HS-5 (cell line): ENCODE results near the gene GJA10.

ENCODE experiments used
- DNase-seq: peaks from one replicate; pipeline ENCODE4 v3.0.0-alpha.2; 2012; ENCODE audit warnings: low read depth

The GJA10 gene

GRCh38 chr6:89917216-89917615 lies 22.9 kb downstream of the GJA10 start:
- no peak for DNase-seq

- DNase-seq = no peak
Observed at GRCh38 chr6:89917801-89918366, 23.6 kb downstream of the GJA10 start.

GRCh38 chr6:89921197-89921596 lies 26.9 kb downstream of the GJA10 start:
- no peak for DNase-seq

DNA sequence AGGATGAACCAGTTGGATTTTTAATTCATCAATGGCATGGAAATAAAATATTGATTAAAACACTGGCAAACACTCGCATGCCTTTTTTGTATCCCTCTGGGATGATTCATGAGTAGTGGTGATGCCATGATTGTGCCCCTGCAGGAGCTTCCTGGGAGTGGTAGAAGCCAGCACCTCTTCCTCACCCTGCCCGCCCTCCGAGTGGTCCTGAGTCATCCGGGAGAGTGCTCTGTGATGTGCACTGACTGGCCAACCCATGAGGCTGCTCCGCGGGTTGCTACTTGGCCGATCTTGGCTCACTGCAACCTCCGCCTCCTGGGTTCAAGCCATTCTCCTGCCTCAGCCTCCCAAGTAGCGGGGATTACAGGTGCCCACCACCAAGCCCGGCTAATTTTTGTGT lies 27.4 kb downstream of the GJA10 start:
- DNase-seq = no peak

DNA sequence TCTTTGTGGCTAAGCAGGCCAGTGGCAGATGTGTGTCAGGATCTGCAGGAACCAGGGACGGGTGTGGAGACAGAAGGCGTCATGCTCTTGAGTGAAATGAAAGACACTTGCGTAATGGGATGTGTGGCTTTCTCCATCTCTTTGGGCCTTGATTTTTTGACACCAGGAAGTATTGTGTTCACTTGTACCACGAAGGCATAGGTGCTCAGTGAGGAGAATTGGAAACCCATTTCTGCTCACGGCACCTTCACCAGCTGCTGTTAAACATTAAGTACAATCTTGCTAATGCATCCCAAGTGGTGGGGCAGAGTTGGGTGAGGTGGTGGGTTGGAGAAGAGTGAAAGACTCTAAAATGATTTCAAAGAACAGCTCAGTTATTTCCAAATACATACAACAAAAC lies 30.0 kb downstream of the GJA10 start:
- DNase-seq = no peak

GRCh38 chr6:89925826-89926225 lies 31.6 kb downstream of the GJA10 start:
- DNase-seq = peak; percentile 32

DNA sequence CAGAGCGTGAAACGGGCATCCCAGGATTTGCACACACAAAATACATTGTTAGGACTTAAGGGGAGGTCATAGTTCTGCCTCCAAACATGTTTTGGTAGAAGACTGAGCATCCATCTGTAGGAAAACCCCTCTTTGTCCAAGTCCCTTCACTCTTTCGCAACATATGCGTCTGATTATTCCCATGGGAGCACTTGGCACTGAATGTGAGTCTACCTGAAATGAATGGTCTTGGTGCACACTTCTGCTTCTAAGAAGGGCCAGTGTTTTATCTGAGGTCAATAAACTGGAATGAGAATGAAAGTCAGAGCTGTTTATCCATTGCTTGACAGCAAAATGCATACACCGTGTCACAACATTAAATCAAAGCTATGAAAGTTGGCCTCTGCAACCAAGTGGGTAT lies 33.0 kb downstream of the GJA10 start:
- DNase-seq = no peak

DNA sequence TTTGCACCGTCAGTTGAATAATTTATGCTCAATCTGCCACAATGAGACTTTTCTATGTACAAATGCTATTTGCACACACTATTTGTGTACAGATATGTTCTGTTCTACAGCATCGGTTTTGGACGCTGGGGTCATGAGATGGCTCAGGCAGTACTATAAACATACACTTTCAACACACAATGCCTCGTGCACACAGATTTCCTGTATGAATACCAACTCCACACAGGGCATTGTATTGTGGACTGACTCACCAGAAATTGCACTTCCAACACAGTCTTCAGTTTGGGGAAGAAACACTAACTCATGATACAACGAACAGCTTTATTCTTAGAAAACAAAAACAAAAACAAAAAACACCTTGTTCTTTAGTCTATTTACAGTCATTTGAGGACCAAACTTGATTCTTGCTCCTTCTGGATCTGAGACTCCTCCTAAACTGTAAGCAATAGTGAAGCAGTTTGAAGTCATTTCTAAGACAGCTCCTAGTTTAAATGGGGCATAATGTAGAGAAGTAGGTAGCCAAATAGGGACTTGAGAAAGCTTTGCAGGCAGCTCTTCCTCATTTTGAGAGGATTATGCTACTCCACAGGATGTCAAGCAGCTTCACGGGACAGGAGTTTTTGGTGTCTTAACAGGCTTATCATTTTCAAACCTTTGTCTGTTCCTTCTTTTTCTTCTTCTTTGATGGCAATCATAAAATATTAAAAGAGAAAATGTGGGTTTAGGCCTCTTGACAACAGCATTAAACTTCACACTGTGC lies 33.7 kb downstream of the GJA10 start:
- DNase-seq = peak; percentile 26

GRCh38 chr6:89928604-89929003 lies 34.3 kb downstream of the GJA10 start:
- DNase-seq = no peak

DNA sequence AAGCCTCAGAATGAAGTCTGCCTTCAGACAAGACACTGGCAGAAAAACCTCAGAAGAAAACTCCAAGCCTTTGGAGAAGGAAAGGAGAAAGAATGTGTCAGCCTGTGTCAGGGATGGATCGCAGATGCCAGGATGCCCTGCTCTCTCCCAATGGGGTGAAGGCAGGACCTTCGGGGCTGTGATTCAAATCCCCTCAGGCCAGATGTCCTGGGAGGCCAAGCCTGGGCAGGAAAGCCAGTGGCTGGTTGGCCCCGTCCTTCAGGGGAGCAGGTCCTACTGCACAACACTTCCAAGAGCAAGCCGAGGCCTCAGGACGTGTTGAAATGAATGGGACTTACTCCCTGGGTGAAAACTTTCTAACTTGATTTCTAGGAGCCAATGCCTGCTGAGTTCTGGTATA lies 36.5 kb downstream of the GJA10 start:
- no peak for DNase-seq

DNA sequence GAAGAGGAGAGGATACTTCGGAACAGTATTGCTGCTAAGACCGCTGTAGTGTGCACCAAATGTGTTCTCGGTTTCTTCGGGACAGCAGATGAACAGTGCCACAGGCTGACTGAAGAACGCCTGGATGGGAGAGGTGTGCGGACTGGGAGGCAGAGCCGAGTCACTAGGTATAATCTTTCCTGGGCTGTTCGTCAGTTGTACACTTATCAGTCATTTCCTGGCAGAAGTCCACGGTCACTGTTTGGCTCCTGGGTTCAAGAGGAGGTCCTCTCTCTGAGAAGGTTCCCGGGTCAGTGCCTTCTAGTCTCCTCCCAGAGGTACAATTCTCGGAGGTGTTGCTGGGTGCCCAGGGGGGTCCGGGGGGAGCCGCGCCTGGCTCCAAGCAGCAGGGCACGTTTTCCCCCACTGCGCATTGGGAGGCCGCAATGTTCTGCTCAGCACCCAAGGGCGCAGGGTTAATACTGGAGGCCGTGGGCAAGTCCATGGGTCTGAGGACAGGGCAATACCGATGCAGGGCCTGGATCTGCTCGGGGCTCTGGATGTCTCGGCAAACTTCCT lies 38.1 kb downstream of the GJA10 start:
- no peak for DNase-seq

DNA sequence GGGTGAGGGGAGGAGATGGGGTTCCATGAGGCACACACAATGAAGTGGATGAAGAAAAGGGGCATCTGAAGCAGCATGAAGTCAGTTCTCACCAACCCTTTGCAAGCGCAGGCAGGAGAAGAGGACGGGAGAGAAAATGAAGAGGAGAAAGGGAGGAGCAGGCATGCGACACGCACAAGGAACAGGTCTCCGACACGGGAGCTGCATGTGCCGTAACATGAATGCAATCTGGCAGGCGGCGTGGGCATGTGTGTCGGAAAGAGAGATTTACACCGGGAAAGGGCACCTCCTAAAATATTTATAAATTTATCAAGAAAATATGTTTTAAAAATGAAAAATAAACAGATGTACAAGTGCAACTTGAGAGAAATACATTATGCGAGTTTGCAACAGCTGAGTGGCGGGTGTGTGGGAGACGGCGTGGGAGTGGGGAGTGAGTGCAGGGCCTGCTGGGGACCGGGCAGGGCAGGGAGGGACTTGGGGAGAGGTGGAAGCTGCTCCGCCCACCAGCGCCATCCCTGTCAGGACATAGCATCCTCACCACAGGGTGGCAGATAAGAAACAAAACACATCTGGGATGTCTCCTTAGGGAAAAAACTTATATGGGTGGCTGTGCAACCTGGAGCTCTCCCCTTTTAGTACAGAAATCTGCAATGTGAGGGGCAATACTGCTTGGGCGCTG lies 40.6 kb downstream of the GJA10 start:
- DNase-seq = no peak

- no peak for DNase-seq
Observed at GRCh38 chr6:89936177-89936576, 41.9 kb downstream of the GJA10 start.

GRCh38 chr6:89938014-89938413 lies 43.7 kb downstream of the GJA10 start:
- DNase-seq = no peak

GRCh38 chr6:89939144-89939543 lies 44.9 kb downstream of the GJA10 start:
- no peak for DNase-seq

DNA sequence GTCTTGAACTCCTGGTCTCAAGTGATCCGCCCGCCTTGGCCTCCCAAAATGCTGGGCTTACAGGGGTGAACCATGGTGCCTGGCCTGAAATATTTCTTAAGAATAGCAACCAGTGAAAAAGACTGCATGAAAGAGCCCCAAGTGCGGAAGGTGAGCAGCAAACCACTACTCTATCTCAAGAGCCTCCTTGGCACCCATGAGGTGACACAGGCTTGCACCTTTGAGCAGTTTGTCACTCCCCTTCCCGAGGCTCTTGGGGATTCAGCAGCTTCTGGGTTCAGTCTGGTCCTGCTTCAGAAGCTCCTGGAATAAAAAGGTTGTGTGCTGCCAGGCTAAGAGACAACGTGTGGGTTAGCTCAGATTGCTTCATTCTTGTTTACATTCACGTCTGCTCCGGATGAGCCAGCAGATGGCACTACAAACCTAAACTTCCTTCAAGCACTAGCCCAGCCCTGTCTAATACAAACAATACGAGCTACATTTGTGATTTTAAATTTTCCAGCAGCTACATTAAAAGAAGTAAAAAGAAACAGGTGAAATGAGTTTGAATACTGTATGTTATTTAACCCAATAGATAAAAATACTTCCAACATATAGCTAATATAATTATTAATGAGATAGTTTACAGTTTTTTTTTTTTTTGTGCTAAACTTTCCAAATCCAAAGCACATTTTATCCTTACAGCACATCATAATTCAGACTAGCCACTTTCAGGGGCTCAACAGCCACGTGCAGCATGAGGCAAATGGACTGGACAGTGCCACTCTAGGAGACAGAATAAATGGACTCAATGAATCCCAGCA lies 46.2 kb downstream of the GJA10 start:
- peak; percentile 53 for DNase-seq

- no peak for DNase-seq
Observed at GRCh38 chr6:89941031-89941762, 46.9 kb downstream of the GJA10 start.

DNA sequence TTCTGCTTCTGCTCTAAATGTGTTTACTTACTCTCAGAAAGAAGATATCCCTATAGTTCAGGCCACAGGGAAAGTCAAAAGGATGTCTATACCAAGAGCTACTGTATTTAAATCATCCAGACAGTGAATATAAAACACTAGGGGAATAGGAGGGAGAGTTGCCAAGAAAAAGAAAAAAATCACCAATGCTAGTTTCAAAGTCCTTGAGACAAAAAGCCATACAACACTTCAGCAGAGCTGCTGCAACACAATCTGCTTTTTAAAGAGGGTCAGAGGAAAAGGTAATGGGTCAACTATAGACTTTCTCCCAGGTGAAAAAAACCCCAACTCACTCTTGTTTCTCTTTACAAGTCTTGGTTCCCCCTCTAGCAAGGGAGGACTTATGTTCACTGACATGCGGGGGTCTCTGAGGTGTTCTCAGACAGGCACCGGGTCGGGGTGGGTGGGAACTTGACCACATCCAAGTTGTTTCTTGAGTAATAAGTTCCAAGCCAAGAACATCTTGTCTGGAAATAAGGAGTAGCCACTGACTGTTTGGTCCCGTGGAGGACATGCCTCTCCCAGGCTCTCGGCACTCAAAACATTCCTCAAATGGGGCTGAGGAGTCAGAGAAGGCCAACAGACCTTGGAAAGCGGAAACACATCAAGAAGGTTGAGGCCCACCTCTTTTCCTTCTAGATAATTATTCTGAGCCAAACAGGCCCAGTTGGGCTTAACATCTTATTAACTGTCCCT lies 47.7 kb downstream of the GJA10 start:
- DNase-seq = no peak

DNA sequence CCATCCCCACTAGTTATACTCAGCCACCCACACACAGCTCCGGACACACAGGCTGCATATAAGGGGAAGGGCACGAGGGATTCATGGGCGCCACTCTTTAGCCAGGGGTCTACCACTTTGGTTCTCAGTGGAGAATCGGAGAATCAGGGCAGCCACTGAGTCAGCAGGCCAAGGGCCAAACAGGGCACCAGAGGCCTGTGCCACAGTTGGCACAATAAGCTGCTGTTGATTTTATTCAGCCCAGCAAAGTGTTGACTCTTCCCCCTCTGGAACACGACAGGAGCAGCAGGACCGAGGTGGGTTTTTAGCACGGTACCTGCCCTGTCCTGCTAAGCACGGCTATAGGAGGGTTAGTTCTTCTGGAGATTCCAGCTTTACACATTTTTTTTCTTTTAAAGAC lies 48.3 kb downstream of the GJA10 start:
- DNase-seq = no peak

DNA sequence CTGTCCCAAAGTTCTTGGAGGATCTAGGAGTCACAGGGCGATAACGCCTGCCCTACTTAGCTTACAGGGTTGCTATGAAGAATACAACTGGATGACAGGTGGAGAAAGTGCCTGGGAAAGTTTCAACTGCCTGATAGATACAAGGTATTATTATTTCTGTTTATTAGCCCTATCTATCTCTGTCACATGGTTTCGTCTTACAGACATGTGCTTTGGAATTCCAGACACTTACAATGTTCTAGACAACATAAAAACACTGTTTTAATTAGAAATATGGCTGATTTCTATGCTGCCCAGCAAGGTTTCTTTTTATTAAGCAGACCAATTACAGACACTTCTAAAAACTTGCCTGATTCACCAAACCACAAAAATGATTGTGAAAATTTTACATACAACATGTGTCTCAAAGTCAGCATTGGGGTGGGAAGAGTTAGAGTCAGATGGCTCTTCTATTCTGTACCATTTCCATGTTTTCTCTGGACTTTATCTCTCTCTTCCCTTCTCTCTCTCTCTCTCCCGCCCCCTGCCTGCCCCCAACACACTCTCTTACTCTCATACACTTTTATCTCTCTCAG lies 50.0 kb downstream of the GJA10 start:
- DNase-seq = no peak
